ENCODE data around the gene TTC1. TPM values are rescaled to one million over a fixed set of nuclear protein-coding genes. Genes with fewer than 3 reads are reported as not detected.

Gene TTC1, protein sequence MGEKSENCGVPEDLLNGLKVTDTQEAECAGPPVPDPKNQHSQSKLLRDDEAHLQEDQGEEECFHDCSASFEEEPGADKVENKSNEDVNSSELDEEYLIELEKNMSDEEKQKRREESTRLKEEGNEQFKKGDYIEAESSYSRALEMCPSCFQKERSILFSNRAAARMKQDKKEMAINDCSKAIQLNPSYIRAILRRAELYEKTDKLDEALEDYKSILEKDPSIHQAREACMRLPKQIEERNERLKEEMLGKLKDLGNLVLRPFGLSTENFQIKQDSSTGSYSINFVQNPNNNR
- 10 to 100 TPM; 23.7 to 69.6 (median 37.8) TPM for total RNA-seq

DNA sequence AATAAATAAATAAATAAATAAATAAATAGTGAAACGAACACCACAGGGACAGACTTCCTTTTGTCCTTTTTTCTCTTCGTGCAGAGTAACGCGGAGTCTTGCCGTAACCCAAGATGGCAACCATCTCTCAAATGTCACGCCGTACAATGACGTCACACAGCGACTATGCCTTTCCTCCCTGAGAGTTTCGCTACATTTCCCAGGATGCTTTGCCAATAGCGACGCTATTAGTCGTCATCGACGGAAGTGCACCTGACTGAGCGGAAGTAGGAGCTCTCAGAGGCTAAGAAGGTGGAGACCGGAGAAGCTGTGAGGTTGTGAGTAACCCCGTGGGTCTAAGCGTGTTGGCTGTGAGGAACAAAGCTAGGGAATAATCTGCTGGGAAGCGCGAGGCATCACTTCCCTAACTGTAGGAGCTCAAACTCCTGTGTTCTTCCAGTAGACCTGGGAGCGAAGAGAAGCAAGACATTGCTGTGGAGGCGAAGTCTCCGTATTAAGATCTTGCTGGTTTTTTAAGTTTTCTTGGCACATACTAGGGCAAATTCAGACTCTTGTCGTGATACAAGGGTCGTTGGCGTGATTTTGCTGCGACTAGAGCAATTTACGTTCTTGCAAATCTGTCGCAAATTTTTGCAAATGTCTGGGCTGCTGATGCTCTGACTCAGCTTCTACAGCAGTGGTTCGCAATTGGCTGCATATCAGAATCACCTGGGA is at the start of gene TTC1:
TTC1 (plus strand) TSS at position 263 of the 714 bp plus-strand sequence. CDS start 1,390 bp downstream, outside the sequence.
- TF ChIP-seq, protein P1, sequence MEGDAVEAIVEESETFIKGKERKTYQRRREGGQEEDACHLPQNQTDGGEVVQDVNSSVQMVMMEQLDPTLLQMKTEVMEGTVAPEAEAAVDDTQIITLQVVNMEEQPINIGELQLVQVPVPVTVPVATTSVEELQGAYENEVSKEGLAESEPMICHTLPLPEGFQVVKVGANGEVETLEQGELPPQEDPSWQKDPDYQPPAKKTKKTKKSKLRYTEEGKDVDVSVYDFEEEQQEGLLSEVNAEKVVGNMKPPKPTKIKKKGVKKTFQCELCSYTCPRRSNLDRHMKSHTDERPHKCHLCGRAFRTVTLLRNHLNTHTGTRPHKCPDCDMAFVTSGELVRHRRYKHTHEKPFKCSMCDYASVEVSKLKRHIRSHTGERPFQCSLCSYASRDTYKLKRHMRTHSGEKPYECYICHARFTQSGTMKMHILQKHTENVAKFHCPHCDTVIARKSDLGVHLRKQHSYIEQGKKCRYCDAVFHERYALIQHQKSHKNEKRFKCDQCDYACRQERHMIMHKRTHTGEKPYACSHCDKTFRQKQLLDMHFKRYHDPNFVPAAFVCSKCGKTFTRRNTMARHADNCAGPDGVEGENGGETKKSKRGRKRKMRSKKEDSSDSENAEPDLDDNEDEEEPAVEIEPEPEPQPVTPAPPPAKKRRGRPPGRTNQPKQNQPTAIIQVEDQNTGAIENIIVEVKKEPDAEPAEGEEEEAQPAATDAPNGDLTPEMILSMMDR (IDR thresholded peaks at IDR 0.05; ENCODE audit: low read depth), result no peak

- TF ChIP-seq, protein P1 (IDR thresholded peaks at IDR 0.05; ENCODE audit: low read depth), result no peak
Observed at GRCh38 chr5:159961176-159962160, 47.5 kb upstream of the TTC1 start.

- TF ChIP-seq, protein P1 (IDR thresholded peaks at IDR 0.05; ENCODE audit: low read depth), result no peak
Observed at GRCh38 chr5:159962214-159962613, 46.7 kb upstream of the TTC1 start.

GRCh38 chr5:159963935-159964334 is 45.0 kb upstream of the TTC1 start:
- TF ChIP-seq, protein P1 (IDR thresholded peaks at IDR 0.05; ENCODE audit: low read depth), result no peak

DNA sequence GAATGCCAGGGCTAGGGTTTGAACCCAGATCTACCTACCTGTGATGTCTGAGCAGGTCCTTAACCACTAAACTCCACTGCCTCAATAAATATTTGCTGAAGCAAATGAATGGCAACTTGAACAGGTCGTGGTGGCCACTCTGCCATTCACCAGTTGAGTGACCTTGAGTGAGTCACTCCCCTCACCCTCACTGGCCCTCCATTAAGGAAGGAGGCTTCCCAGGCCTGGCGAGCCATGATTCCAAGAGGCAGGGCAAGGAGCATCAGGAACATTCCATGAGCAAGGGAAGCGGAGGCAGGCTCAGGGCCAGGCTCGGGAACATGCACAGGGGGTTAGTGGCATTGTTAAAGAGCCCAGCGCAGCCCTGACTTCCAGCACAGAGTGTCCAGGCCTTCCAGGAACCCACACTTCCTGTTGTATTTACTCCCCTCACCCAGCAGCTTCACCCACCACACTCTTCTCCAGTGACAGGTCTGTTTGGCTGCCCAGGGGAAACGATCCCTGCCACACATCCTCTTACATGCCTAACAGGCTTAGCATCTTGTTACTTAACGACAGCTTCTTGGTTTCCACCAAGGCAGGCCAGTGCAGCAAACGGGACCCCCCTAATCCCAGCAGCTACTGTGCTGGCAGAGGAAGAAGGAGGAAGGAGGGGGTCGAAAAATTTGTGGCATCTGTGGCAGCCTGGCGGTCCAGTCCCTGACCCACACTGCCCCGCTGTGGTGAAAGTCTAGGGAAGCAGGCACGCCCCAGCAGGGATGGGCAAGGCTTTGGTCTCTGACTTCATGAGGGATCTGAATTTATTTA is 43.7 kb upstream of the TTC1 start:
- TF ChIP-seq, protein P1 (IDR thresholded peaks at IDR 0.05; ENCODE audit: low read depth), result no peak

DNA sequence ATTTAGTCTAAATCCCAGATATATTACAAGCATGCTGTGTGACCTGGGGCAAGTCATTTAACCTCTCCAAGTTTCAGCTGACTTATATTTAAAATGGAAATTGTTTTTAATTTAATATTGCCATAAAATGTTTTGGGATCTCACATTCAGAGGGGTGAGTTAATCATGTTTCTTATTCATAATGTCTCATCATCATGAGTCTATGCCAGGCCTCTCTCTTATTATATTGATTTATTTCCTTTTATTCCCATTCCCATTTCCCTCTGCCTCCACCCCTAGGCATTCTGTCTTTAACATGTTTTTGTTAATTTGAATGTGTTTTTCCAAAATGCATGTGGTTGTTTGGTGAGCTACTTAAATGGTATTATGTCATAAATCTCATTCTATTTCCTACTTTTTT is 39.0 kb upstream of the TTC1 start:
- TF ChIP-seq, protein P1 (IDR thresholded peaks at IDR 0.05; ENCODE audit: low read depth), result no peak

All from subcutaneous adipose tissue (tissue), 4 donors.